A673 (cell line): ENCODE measurements around the gene PM20D1. TPM values are rescaled to one million over a fixed set of nuclear protein-coding genes. Genes with fewer than 3 reads are reported as not detected.
A peak's percentile ranks its signal among the peaks of the same experiment; 100 is the strongest.
"Not testable (repeated sequence)": the region's sequence is repeated elsewhere in the genome, so short reads cannot be mapped to it uniquely, and the experiment has no call there.

ENCODE experiments used
- Bru-seq: library from RNA; stranded (reverse); fragments of 400-500 nt; gene quantifications from one replicate; lab custom pipeline; 2021; lab: Mats Ljungman, UMichigan
- BruChase-seq, 2 experiments: library from RNA; stranded (reverse); fragments of 400-500 nt; gene quantifications; one replicate each; lab custom pipeline; 2021; lab: Mats Ljungman, UMichigan
- BruUV-seq: library from RNA; stranded (reverse); fragments of 400-500 nt; replicated peaks from 2 replicates; lab custom pipeline; 2021; lab: Mats Ljungman, UMichigan
- CTCF ChIA-PET: fragments of 300-600 bp; sonication (Branson Sonifier 250); formaldehyde crosslinking; loops from one replicate; lab custom pipeline; 2022; ENCODE audit warnings: antibody characterized with exemption; lab: Charles Lee
- POLR2A ChIA-PET: fragments of 300-600 bp; sonication (Branson Sonifier 250); formaldehyde crosslinking; loops from one replicate; lab custom pipeline; 2022; ENCODE audit warnings: antibody characterized with exemption; ENCODE audit not compliant: low non-redundant PET; lab: Charles Lee
- DNase-seq: peaks from one replicate; pipeline ENCODE4 v3.0.0-alpha.2; 2015; ENCODE audit warnings: low spot score
- H3K27ac ChIP-seq: fragments of 200-600 bp; sonication (generic); 2 replicates; pipeline ENCODE4 v1.5.1; 2016; ENCODE audit warnings: mixed run types, low read depth, mild to moderate bottlenecking, mixed read lengths, antibody characterized with exemption, low read length; ENCODE audit not compliant: poor library complexity, severe bottlenecking
- H3K27me3 ChIP-seq: fragments of 200-600 bp; sonication (generic); replicated peaks from 2 replicates; pipeline ENCODE4 v1.6.1; 2017; ENCODE audit warnings: mixed run types, low read depth, mild to moderate bottlenecking, mixed read lengths, antibody characterized with exemption, low read length; ENCODE audit not compliant: insufficient read depth, poor library complexity
- H3K36me3 ChIP-seq: fragments of 200-600 bp; sonication (generic); 2 replicates; pipeline ENCODE4 v1.6.1; 2016; ENCODE audit warnings: mixed run types, mild to moderate bottlenecking, mixed read lengths, antibody characterized with exemption, low read length; ENCODE audit not compliant: insufficient read depth, poor library complexity, severe bottlenecking
- H3K4me1 ChIP-seq: fragments of 200-600 bp; sonication (generic); 2 replicates; pipeline ENCODE4 v1.6.1; 2017; ENCODE audit warnings: mixed run types, mild to moderate bottlenecking, mixed read lengths, antibody characterized with exemption, low read length; ENCODE audit not compliant: insufficient read depth, poor library complexity, severe bottlenecking
- H3K4me3 ChIP-seq: fragments of 200-600 bp; sonication (generic); 2 replicates; pipeline ENCODE4 v1.5.1; 2016; ENCODE audit warnings: low read depth, mixed run types, mild to moderate bottlenecking, mixed read lengths, low read length; ENCODE audit not compliant: poor library complexity, severe bottlenecking
- H3K9me3 ChIP-seq: fragments of 200-600 bp; sonication (generic); 2 replicates; pipeline ENCODE4 v1.6.1; 2016; ENCODE audit warnings: mixed run types, low read depth, mild to moderate bottlenecking, mixed read lengths, antibody characterized with exemption, low read length; ENCODE audit not compliant: poor library complexity, severe bottlenecking
- EZH2 ChIP-seq: fragments of 200-600 bp; sonication (generic); IDR thresholded peaks from 2 replicates; pipeline ENCODE4 v1.6.1; 2017; ENCODE audit warnings: borderline replicate concordance, low read depth, mild to moderate bottlenecking, mixed read lengths, antibody characterized with exemption, low read length; ENCODE audit not compliant: poor library complexity, severe bottlenecking
- intact Hi-C: fragments of 100-400 bp; cut with micrococcal nuclease; formaldehyde crosslinking; loops from one replicate; pipeline ENCODE4 v1.10.0; 2022; ENCODE audit not compliant: unreplicated experiment
- long read RNA-seq: library from polyadenylated mRNA; stranded (forward); transcript quantifications from one replicate; pipeline ENCODE4 v2.0.0, GENCODE V29; 2022
- total RNA-seq: library from RNA; stranded (reverse); gene quantifications from 2 replicates; pipeline ENCODE4 v1.2.3, GENCODE V29; 2021
- TF ChIP-seq, protein P1 (sequence below): fragments of 300-800, 200-600 bp; sonication (generic); conservative IDR thresholded peaks from 2 replicates; pipeline ENCODE4 v1.5.1; 2017; ENCODE audit warnings: low read depth, mild to moderate bottlenecking, antibody characterized with exemption, low read length, moderate library complexity, mixed read lengths

PM20D1 gene, protein sequence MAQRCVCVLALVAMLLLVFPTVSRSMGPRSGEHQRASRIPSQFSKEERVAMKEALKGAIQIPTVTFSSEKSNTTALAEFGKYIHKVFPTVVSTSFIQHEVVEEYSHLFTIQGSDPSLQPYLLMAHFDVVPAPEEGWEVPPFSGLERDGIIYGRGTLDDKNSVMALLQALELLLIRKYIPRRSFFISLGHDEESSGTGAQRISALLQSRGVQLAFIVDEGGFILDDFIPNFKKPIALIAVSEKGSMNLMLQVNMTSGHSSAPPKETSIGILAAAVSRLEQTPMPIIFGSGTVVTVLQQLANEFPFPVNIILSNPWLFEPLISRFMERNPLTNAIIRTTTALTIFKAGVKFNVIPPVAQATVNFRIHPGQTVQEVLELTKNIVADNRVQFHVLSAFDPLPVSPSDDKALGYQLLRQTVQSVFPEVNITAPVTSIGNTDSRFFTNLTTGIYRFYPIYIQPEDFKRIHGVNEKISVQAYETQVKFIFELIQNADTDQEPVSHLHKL
- total RNA-seq (not detected in 2 replicates), Bru-seq, nascent RNA (not detected), BruChase-seq, experiment 1, labeled RNA remaining after a 2-hour chase (not detected), BruChase-seq, experiment 2, labeled RNA remaining after a 6-hour chase (percentile 2 among the genes with signal in this experiment)
- long read RNA-seq = 0 reads

DNA sequence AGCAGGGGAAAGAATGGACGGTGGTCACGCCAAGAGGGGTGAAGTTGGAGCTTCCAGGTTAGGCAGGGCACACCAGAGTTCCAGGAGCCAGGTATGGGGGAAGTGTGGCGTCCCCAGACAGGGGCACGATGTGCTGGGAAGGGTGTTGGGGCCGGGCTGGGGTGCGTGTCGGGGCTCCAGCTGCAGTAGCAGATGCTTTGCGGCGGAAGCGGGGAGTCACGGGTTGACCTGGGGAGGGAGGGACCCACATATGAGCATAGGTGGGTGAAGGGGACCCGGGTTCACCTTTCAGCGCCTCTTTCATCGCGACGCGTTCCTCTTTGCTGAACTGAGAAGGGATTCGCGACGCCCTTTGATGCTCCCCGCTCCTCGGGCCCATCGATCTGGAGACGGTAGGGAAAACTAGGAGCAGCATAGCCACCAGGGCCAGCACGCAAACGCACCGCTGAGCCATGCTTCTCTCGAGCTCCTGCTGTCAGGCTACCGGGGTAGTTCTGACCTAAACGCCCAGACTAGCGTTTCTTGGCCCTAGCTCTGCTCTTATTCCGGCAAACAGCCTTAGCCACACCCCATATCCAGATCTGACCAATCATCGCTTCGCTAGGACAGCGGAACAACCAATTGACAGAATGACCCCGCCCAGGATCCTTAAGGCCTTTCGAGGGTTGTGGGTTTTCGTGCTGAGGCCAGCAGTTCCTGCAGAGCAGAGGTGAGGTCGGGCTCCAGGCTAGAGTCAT is at the start of gene PM20D1:
PM20D1 (minus strand) TSS at position 514 of the 737 bp plus-strand sequence; CDS start at position 454, 60 bp downstream.
- CTCF ChIA-PET = no interaction called here
- Histone ChIP-seq H3K27ac (no peak within 1 kb of the TSS), H3K27me3 (peaks cover 7% of the 10 kb centered on the region), H3K4me3 (no peak within 1 kb of the TSS), H3K9me3 (no peaks in the 10 kb centered on the region), H3K36me3 (no peaks in the 10 kb centered on the region), H3K4me1 (no peaks in the 10 kb centered on the region)
- intact Hi-C loops = no loop called here
- TF ChIP-seq, protein P1, sequence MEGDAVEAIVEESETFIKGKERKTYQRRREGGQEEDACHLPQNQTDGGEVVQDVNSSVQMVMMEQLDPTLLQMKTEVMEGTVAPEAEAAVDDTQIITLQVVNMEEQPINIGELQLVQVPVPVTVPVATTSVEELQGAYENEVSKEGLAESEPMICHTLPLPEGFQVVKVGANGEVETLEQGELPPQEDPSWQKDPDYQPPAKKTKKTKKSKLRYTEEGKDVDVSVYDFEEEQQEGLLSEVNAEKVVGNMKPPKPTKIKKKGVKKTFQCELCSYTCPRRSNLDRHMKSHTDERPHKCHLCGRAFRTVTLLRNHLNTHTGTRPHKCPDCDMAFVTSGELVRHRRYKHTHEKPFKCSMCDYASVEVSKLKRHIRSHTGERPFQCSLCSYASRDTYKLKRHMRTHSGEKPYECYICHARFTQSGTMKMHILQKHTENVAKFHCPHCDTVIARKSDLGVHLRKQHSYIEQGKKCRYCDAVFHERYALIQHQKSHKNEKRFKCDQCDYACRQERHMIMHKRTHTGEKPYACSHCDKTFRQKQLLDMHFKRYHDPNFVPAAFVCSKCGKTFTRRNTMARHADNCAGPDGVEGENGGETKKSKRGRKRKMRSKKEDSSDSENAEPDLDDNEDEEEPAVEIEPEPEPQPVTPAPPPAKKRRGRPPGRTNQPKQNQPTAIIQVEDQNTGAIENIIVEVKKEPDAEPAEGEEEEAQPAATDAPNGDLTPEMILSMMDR = no peak
- TF ChIP-seq EZH2 = no peak
- DNase-seq = peak; percentile 56
- no TSS peak for BruUV-seq
- POLR2A ChIA-PET = no interaction called here

DNA sequence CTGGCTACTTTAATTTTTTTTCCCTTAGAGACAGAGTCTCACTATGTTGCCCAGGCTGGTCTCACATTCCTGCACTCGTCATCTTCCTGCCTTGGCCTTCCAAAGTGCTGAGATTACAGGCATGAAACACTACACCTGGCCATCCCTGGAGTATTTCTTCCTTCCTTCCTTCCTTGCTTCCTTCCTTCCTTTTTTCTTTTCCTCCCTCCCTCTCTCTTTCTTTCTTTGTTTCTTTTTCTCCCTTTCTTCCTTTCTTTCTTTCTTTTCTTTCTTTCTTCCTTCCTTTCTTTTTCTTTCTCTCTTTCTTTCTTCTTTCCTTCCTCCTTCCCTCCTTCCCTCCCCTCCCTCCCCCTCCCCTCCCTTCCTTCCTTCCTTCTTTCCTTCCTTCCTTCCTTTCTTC is 46.4 kb upstream of the PM20D1 start:
- POLR2A ChIA-PET = no interaction called here
- TF ChIP-seq, protein P1 = no peak
- no peak for TF ChIP-seq EZH2
- Histone ChIP-seq H3K4me1 (no peaks in the 10 kb centered on the region), H3K27ac (no peak overlapping the region), H3K36me3 (no peaks in the 10 kb centered on the region), H3K9me3 (no peaks in the 10 kb centered on the region), H3K27me3 (no peaks in the 10 kb centered on the region), H3K4me3 (no peak overlapping the region)
- CTCF ChIA-PET = no interaction called here
- BruUV-seq = no TSS peak
- no peak for DNase-seq
- intact Hi-C loops = no loop called here

DNA sequence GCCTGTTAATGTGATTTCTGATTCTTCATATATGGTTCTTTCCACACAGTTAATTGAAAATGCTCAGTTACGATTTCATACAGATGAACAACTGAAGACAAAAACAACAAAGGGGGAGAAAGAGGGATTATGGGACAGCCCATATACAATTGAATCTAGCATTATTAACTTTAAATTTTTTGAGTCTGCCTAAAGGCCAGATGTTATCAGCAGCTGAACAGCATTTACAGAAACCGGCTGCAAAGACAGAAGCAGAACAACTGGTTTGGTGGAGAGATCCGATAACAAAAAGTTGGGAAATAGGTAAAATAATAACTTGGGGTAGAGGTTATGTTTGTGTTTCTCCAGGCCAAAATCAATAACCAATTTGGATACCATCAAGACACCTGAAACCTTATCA is 44.2 kb upstream of the PM20D1 start:
- intact Hi-C loops, DNase-seq, BruUV-seq, H3K27me3 ChIP-seq, H3K4me3 ChIP-seq, H3K36me3 ChIP-seq, POLR2A ChIA-PET, H3K4me1 ChIP-seq, CTCF ChIA-PET, H3K27ac ChIP-seq, H3K9me3 ChIP-seq: not testable (repeated sequence)

DNA sequence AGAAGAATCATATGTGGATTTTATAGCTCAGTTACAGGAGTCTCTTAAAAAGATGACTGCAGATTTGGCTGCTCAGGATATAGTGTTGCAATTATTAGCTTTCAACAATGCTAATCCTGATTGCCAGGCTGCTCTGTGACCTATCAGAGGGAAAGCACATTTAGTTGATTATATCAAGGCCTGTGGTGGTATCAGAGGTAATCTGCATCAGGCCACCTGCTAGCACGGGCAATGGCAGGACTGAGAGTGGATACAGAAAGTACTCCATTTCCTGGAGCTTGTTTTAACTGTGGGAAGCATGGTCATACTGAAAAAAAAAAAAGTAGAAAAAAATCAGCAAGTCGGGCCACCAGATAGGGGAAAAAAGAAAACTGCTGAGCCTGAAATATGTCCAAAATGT is 42.2 kb upstream of the PM20D1 start:
- H3K4me1 ChIP-seq, DNase-seq, intact Hi-C loops, H3K4me3 ChIP-seq, BruUV-seq, H3K36me3 ChIP-seq, H3K27ac ChIP-seq, H3K9me3 ChIP-seq, H3K27me3 ChIP-seq: not testable (repeated sequence)
- POLR2A ChIA-PET = interaction anchor here (0.6 kb wide), 1 partner anchor 9 kb away, joined by 3 read pairs; no protein-coding TSS in a partner anchor
- CTCF ChIA-PET = interaction anchor here (0.7 kb wide), 1 partner anchor 85 kb away, joined by 3 read pairs; no protein-coding TSS in a partner anchor

DNA sequence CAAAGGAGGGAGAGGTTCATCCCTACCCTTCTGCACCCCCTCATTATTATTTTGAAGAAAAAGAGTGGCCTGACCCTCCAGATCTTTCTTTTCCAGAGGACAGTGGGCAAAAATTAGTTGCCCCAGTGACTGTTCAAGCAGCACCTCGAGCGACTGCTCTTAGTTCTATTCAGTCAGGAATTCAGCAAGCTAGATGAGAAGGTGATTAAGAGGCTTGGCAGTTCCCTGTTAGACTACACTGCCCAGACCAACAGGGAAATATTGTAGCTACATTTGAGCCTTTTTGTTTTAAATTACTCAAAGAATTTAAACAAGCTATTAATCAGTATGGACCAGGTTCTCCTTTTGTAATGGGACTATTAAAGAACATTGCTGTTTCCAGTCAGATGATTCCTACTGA is 41.5 kb upstream of the PM20D1 start:
- intact Hi-C loops, H3K4me1 ChIP-seq, H3K27ac ChIP-seq, DNase-seq, H3K27me3 ChIP-seq, H3K9me3 ChIP-seq, H3K4me3 ChIP-seq, CTCF ChIA-PET, H3K36me3 ChIP-seq, BruUV-seq: not testable (repeated sequence)
- POLR2A ChIA-PET = interaction anchor here (0.6 kb wide), 1 partner anchor 10 kb away, joined by 3 read pairs; no protein-coding TSS in a partner anchor
